ENCODE data around the gene FAM53A.
"Not testable (repeated sequence)": the region's sequence is repeated elsewhere in the genome, so short reads cannot be mapped to it uniquely, and the experiment has no call there.

The FAM53A gene

GRCh38 chr4:1609901-1610790, 74.0 kb downstream of the FAM53A start:
- ChIA-PET POLR2A (no interaction called here), CTCF (no interaction called here)

GRCh38 chr4:1608821-1609500, 75.2 kb downstream of the FAM53A start:
- no peak for TF ChIP-seq FOXK2 (IDR thresholded peaks at IDR 0.05)
- no peak for TF ChIP-seq L3MBTL2 (conservative IDR thresholded peaks at IDR 0.05)
- no peak for TF ChIP-seq SUZ12 (IDR thresholded peaks at IDR 0.05)
- TF ChIP-seq HDGF (IDR thresholded peaks at IDR 0.05; ENCODE audit: borderline replicate concordance) = no peak
- no peak for TF ChIP-seq NFRKB (IDR thresholded peaks at IDR 0.05)
- TF ChIP-seq PKNOX1 (IDR thresholded peaks at IDR 0.05) = no peak
- ChIA-PET POLR2A (no interaction called here), CTCF (no interaction called here)
- no peak for DNase-seq (ENCODE audit: extremely low spot score)

More at GRCh38 chr4:1609901-1610790, 74.0 kb downstream of the FAM53A start:
- TF ChIP-seq ARNT (IDR thresholded peaks at IDR 0.05) (no peak), NFRKB (IDR thresholded peaks at IDR 0.05) (no peak), BHLHE40 (IDR thresholded peaks at IDR 0.05; ENCODE audit: borderline replicate concordance) (no peak), TARDBP (IDR thresholded peaks at IDR 0.05) (no peak), PKNOX1 (IDR thresholded peaks at IDR 0.05) (no peak), SP1 (IDR thresholded peaks at IDR 0.05) (no peak), SUZ12 (IDR thresholded peaks at IDR 0.05) (no peak), L3MBTL2 (conservative IDR thresholded peaks at IDR 0.05) (no peak), FOXM1 (IDR thresholded peaks at IDR 0.05; ENCODE audit: borderline replicate concordance) (no peak), LEF1 (IDR thresholded peaks at IDR 0.05; ENCODE audit: borderline replicate concordance) (no peak), HDGF (IDR thresholded peaks at IDR 0.05; ENCODE audit: borderline replicate concordance) (no peak), FOXA1 (IDR thresholded peaks at IDR 0.05) (no peak), ZNF384 (IDR thresholded peaks at IDR 0.05) (no peak), CTBP1 (IDR thresholded peaks at IDR 0.05; ENCODE audit: borderline replicate concordance) (no peak), ELF4 (IDR thresholded peaks at IDR 0.05) (no peak), FOXK2 (IDR thresholded peaks at IDR 0.05) (no peak)
- DNase-seq (ENCODE audit: extremely low spot score) = no peak

- ChIA-PET POLR2A (no interaction called here), CTCF (no interaction called here)
- no peak for DNase-seq (ENCODE audit: extremely low spot score)
- TF ChIP-seq PKNOX1 (IDR thresholded peaks at IDR 0.05) = no peak
- no peak for TF ChIP-seq ARNT (IDR thresholded peaks at IDR 0.05)
- TF ChIP-seq ZNF384 (IDR thresholded peaks at IDR 0.05) = no peak
- TF ChIP-seq BHLHE40 (IDR thresholded peaks at IDR 0.05; ENCODE audit: borderline replicate concordance) = no peak
- TF ChIP-seq CTBP1 (IDR thresholded peaks at IDR 0.05; ENCODE audit: borderline replicate concordance) = no peak
- no peak for TF ChIP-seq HDGF (IDR thresholded peaks at IDR 0.05; ENCODE audit: borderline replicate concordance)
- TF ChIP-seq LEF1 (IDR thresholded peaks at IDR 0.05; ENCODE audit: borderline replicate concordance) = no peak
- TF ChIP-seq NFRKB (IDR thresholded peaks at IDR 0.05) = no peak
- no peak for TF ChIP-seq L3MBTL2 (conservative IDR thresholded peaks at IDR 0.05)
Measured at GRCh38 chr4:1608196-1608820, 75.8 kb downstream of the FAM53A start.

DNA sequence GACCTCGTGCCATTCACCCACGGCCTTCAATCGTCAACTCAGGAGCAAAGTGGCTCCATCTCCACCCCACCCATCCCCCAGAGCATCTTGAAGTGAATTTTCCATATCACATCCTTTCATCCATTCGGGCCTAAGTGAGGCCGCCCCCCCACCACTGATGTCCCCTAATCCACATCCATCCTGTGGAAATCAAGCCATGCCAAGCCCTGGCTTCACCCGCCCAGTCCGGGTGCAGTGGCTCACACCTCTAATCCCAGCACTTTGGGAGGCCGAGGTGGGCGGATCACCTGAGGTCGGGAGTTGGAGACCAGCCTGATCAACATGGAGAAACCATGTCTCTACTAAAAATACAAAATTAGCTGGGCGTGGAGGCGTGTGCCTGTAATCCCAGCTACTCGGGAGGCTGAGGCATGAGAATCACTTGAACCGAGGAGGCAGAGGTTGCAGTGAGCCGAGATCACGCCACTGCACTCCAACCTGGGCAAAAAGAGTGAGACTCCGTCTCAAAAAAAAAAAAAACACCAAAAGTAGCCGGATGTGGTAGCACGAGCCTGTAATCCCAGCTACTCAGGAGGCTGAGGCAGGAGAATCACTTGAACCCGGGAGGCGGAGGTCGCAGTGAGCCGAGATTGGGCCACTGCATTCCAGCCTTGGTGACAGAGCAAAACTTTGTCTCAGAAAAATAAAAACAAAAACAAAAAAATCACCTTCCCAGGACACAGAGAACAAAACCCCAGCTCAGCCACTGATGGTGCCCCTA, 76.5 kb downstream of the FAM53A start:
- POLR2A ChIA-PET; CTCF ChIA-PET; DNase-seq (ENCODE audit: extremely low spot score): not testable (repeated sequence)

DNA sequence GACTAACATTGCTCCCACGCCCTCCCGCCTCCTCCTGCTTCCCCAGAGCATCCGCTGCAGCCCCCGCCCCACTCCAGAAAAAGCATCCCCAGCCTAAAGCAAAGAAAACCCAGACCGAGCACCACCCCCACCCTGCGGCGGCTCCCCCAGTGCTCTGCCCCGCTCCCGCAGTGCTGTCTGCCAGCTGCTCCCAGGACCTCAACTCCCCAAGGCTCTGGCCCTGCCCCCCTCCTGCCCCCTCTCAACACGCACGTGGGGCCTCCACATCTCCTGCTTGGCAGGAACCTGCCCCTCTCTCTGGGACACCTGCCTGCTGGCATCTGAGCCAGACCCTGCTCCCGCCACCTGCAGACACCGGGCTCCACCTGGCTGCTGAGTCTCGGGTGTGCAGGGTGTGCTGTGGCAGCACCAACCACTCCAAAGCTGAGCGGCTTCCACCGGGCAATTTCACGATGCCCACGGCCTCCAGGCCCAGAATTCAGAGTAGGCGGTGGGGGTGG, 79.4 kb downstream of the FAM53A start:
- POLR2A ChIA-PET = no interaction called here
- CTCF ChIA-PET = no interaction called here
- TF ChIP-seq LEF1 (IDR thresholded peaks at IDR 0.05; ENCODE audit: borderline replicate concordance) (no peak), ELF4 (IDR thresholded peaks at IDR 0.05) (no peak), NFRKB (IDR thresholded peaks at IDR 0.05) (no peak), SP1 (IDR thresholded peaks at IDR 0.05) (no peak), FOXA1 (IDR thresholded peaks at IDR 0.05) (no peak)
- no peak for DNase-seq (ENCODE audit: extremely low spot score)
